SHP77 treated with DMSO at 0.1 percent for 48 hours (cell line): ENCODE measurements around the gene LAIR1.
"Not testable (repeated sequence)": the region's sequence is repeated elsewhere in the genome, so short reads cannot be mapped to it uniquely, and the experiment has no call there.

Experiments
- DNase-seq: peaks from one replicate; lab custom pipeline; 2025; lab: John Stamatoyannopoulos, UW

The LAIR1 gene

GRCh38 chr19:54376610-54377285, 12.0 kb upstream of the LAIR1 start:
- no peak for DNase-seq

GRCh38 chr19:54375181-54375938, 10.6 kb upstream of the LAIR1 start:
- DNase-seq = not testable (repeated sequence)

DNA sequence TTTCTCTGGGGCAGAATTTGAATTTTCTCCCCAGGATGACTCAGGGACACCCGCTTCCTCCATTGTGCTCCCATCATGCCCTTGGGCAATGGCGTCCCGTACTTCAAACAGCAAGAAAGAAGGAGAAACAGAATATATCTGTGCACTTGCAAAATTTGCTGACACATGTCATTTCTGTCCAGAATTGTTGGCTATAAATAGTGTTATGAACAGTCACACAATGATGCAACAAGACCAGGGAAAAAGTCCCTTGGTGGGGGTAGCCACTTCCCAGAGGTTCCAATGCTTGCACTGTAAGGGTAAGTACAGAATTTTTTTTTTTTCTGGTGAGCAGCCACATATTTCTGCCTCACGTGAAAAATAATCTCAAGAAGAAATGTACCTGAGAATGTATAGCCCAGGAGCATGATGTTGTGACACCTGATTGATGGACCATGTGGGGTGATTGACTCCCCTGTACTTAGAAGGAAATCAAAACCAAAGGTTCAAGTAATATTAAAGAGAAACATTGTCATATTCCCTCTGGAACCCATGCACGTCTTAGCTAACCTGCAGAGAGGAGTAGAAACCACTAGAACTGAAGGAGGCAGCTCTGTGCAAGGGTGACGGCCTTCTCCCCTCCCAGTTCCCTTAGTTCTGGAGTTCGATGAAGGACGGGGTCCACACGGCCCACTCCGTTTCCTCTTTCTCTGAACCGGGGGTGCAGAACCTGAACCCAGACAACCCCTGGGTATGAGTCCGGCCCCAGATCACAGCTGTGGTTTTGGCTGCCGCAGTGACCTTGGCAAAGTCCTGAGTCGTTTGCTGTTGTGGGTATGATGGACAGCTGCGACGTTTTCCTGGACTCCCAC, 9.3 kb upstream of the LAIR1 start:
- no peak for DNase-seq

DNA sequence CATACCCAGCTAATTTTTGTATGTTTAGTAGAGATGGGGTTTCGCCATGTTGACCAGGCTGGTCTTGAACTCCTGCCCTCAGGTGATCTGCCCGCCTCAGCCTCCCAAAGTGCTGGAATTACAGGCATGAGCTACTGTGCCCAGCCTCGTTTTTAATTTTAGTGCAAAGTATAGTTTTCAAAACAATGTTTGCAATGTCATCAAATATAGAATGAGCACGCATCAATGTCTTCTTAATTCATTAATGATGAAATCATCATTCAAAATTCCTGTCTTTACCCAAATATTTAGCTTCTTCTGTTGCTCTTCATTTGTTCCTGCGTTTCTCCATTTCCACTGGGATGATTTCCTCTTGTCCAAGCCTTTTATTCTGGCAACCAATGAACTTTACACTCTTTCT, 6.7 kb upstream of the LAIR1 start:
- not testable (repeated sequence) for DNase-seq

DNA sequence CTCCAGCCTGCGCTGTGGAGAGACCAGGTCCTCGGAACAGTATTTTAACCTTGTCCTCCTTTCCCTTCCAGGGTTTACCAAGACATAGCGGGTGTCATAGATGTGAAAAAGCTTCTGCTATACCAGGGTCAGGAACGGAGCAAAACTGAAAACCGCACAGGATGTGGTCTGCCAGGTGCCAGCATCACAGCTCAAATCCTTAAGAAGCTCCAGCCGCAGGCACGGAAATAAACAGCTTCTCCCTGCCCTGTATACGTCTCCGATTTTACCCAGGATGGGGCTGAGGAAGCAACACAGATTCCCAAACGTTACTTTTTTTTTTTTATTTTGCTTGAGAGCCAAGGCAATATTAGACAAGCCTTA, 5.7 kb upstream of the LAIR1 start:
- not testable (repeated sequence) for DNase-seq

- DNase-seq = not testable (repeated sequence)
Measured at GRCh38 chr19:54369688-54370433, 5.1 kb upstream of the LAIR1 start.

DNA sequence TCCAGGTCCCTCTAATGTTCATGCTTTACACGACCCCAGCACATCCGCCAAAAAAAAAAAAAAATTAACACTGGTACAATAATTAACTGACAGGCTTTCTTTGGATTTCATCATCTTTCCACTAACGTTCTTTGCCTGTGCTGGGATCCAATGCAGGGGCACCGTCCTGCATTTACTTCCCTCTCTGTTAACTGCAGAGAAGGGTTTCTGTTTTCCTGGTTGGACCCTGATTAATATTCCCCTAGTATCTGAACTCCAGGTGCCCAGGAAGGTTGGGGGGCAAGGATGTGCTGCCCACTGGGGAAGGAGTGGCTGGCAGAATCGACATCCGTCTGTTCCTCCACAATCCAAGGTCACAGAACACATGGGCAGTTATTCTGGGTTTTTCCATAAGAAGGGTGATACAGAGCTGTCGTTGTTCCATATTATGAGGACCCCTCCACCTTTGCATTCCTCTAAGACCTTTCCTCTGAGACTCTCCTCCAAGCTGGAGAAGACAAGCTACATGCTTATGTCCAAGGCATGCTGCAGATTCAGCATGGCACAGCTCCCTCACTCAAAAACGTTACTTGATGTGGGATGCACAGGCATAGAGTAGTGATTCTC, 4.5 kb upstream of the LAIR1 start:
- no peak for DNase-seq

- DNase-seq = no peak
Measured at GRCh38 chr19:54366811-54367210, 2.1 kb upstream of the LAIR1 start.

DNA sequence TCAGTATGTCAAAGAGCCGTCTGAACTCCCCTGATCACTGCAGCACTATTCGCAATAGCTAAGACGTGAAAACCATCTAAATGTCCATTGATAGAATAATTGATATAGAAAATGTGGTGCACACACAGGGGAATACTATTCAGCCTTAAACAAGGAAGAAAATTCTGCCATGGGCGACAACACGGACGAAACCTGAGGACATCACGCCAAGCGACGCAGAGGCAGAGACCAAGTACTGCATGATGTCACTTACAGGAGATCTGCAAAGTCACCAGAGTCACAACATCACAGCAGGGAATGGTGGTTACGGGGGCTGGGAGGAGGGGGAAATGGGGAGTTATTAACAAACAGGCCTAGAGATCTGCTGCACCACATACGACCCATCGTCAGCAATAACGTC, 1.1 kb upstream of the LAIR1 start:
- DNase-seq = not testable (repeated sequence)

- not testable (repeated sequence) for DNase-seq
Measured at GRCh38 chr19:54361680-54362422, 2.9 kb downstream of the LAIR1 start.

DNA sequence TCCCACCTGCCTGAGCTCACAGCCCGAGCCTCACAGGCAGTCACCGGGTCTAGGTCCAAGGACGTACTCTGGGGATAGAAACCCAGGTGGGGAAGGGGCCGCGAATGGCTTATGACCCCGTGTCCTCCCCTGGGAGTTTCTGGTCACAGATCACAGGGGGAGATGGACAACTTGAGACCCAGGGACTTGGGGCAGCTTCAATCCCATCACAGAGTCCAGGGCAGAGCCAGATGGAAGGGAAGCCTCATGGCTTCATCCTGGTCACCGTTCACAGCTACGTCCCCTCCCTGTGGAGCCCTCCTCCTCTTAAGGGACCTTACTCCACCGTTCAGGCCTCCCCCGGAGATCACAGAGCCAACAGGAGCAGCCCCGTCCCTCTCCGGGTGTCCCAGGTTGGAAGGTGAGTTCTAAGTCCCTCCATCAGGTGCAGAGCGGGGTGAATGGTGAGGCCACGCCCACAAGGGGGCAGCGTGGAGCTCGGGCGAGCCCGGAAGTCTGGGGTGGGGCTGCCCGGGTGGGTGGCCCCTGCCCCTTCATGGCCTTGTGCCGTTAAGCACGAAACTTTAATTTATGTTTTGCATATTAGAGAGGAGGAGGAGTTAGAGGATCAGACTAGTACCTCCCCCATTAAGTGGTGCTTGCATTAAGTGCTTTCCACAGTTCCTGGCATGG, 5.4 kb downstream of the LAIR1 start:
- DNase-seq = not testable (repeated sequence)

DNA sequence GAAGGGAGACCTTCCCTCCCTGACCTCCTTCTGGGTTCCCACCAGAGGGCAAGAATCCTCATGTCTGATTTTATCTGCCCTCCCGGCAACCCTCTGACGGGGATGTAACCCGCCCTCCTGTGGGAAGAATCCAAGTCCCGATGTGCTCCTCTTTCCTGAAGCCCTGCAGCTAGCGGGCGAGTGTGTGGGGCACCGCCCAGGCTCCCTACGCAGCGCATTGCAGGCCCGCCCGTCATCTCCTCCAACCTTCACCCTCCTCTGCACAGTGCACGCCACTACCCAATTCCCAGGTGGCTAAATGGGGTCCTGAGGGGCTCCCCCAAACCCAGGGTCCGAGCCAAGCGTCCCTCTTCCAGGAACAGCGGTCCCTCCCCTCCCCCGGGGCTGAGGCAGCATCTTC, 7.3 kb downstream of the LAIR1 start:
- DNase-seq = no peak

GRCh38 chr19:54356444-54357056, 8.2 kb downstream of the LAIR1 start:
- DNase-seq = no peak

GRCh38 chr19:54355675-54356074, 9.1 kb downstream of the LAIR1 start:
- DNase-seq = no peak

- DNase-seq = no peak
Measured at GRCh38 chr19:54354761-54355160, 10.0 kb downstream of the LAIR1 start.

- no peak for DNase-seq
Measured at GRCh38 chr19:54352546-54352945, 12.2 kb downstream of the LAIR1 start.

DNA sequence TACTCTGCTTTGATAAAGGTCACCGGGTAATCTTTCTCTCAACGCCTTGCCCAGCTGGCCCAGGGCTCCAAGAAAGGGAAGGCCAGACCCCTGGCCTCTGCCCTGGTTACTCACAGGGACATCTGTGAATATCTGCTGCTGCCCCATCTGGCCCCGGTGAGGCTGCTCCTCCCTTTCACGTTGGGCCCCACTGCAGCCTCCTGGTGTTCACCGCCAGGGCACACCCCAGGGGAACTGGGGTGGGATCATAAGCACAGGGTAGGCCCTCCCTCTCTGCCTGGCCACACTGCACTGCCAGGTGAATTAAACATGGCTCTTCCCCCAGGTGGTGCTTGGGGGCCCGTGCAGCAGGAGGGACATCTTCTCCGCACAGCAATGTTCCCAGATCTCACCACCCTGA, 12.7 kb downstream of the LAIR1 start:
- DNase-seq = no peak

DNA sequence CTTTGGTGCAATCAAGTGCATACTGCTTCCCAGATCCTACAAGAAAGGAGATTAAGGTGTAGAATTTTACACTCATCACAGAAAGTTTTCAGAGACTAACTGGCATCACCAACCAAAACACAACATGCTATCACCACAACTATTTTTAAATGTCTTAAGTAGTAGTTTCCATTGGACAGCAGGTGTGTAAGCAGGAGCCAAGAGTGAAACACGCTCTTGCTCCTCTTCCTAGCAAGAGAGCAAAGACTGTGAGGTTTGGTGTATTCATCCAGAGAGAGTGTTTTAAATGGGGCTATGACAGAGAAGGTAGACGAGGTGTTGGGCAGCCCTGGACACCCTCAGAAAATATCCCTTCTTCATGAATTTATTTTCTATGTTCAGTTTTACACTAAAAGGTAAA, 13.3 kb downstream of the LAIR1 start:
- DNase-seq = no peak

GRCh38 chr19:54345938-54346386, 18.8 kb downstream of the LAIR1 start:
- no peak for DNase-seq

GRCh38 chr19:54343868-54344267, 20.9 kb downstream of the LAIR1 start:
- DNase-seq = no peak
